KOPT-K1 (cell line): ENCODE data around the gene PIP4P1.
"Not testable (repeated sequence)": the region's sequence is repeated elsewhere in the genome, so short reads cannot be mapped to it uniquely, and the experiment has no call there.

Experiments used
- H3K27ac ChIP-seq: fragments of 200-600 bp; sonication (generic); 2 replicates; pipeline ENCODE4 v1.5.1; 2016; ENCODE audit warnings: antibody characterized with exemption, mild to moderate bottlenecking, low read depth, low read length; ENCODE audit not compliant: poor library complexity, severe bottlenecking
- H3K36me3 ChIP-seq: fragments of 200-600 bp; sonication (generic); 2 replicates; pipeline ENCODE4 v1.5.1; 2017; ENCODE audit warnings: antibody characterized with exemption, mild to moderate bottlenecking, low read length, moderate library complexity; ENCODE audit not compliant: insufficient read depth
- H3K9me3 ChIP-seq: fragments of 200-600 bp; sonication (generic); 2 replicates; pipeline ENCODE4 v1.5.1; 2017; ENCODE audit warnings: antibody characterized with exemption, low read length, mild to moderate bottlenecking; ENCODE audit not compliant: insufficient read depth, poor library complexity, severe bottlenecking

Gene PIP4P1

DNA sequence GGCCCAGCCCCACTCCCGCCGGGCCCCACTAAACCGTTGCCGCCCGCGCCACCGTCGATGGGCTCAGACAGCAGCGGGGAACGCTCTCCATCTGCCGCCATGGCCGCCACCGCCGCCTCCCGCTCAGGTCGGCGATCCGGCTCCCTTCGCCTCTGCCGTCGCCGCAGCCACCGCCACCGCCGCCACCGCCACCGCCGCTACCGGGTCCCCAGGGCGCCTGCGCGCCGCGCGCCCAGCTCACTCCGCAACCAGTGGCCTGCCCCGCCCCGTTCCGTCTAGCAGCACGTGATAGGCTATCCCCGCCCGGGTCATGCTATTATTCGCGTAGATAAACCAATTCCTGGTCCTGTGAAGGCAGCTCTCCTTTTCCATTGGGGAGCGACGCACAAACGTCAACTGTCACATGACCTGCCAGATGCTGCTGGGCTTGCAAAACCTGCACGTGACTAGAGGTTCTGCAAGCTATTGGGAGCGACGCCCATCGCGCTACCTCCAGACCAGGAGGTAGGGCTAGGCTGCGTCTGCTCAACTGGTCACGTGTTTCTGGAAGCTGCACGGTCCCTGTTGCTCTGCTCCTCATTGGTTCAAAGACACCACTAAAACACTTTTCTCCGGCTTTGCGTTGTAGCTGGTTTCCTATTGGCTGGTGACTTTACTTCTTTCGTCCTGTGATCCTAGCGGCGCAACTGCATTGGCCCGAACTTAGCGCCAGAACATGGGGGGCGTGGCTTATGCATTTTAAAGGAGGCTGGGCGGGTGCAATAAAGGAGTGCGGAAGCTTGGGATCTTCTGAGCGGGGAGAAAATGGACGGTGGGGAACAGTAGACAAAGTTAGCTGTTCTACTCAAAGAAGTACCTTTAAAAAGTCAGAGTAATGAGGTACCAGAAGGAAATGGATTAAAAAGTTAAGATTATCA is at the start of gene PIP4P1:
Gene PIP4P1, minus strand, starts transcription at position 210 of the 917 bp plus-strand sequence. Its CDS starts 109 bp downstream, at position 101.
- H3K9me3 ChIP-seq, result no peaks in the 10 kb centered on the region
- H3K36me3 ChIP-seq, result peaks cover 39% of the 10 kb centered on the region
- H3K27ac ChIP-seq, result peak within 1 kb of the TSS; percentile 73

DNA sequence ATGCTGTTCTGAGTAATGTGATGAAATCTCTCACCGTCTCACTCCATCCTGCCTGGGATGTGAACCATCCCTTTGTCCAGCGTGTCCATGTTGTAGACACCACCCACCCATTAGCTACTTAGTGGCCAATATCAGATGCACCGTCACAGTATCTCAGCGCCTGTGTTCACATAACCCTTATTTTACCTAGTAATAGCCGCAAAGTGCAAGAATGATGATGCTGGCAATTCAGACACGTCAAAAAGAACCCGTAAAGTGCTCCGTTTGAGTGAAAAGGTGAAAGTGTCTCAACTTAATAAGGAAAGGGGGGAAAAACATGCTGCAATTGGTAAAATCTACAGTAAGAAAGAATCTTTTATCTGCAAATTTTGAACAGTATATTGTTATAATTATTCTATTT is 47.1 kb upstream of the PIP4P1 start:
- Histone ChIP-seq H3K27ac (no peak overlapping the region), H3K9me3 (no peaks in the 10 kb centered on the region), H3K36me3 (no peaks in the 10 kb centered on the region)

DNA sequence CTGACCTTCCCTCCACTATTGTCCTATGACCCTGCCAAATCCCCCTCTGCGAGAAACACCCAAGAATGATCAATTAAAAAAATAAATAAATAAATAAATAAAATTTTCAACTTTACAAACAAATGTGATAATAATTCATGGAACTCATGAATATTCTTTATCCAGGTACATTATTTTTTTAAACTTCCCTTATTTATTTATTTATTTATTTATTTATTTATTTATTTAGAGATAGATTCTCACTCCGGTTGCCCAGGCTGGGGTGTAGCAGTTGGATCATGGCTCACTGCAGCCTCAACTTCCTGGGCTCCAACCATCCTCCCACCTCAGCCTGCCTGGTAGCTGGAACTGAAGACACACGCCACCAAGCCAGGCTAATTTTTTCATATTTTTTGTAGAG is 46.3 kb upstream of the PIP4P1 start:
- H3K9me3 ChIP-seq, H3K27ac ChIP-seq, H3K36me3 ChIP-seq: not testable (repeated sequence)

DNA sequence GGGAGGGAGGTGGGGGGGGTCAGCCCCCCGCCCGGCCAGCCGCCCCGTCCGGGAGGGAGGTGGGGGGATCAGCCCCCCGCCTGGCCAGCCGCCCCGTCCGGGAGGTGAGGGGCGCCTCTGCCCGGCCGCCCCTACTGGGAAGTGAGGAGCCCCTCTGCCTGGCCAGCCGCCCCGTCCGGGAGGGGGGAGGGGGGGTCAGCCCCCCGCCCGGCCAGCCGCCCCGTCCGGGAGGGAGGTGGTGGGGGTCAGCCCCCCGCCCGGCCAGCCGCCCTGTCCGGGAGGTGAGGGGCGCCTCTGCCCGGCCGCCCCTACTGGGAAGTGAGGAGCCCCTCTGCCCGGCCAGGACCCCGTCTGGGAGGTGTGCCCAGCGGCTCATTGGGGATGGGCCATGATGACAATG is 45.5 kb upstream of the PIP4P1 start:
- H3K36me3 ChIP-seq, H3K9me3 ChIP-seq, H3K27ac ChIP-seq: not testable (repeated sequence)

DNA sequence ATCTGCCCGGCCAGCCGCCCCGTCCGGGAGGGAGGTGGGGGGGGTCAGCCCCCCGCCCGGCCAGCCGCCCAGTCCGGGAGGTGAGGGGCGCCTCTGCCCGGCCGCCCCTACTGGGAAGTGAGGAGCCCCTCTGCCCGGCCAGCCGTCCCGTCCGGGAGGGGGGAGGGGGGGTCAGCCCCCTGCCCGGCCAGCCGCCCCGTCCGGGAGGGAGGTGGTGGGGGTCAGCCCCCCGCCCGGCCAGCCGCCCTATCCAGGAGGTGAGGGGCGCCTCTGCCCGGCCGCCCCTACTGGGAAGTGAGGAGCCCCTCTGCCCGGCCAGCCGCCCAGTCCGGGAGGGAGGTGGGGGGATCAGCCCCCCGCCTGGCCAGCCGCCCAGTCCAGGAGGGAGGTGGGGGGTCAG is 45.0 kb upstream of the PIP4P1 start:
- H3K36me3 ChIP-seq, H3K27ac ChIP-seq, H3K9me3 ChIP-seq: not testable (repeated sequence)

DNA sequence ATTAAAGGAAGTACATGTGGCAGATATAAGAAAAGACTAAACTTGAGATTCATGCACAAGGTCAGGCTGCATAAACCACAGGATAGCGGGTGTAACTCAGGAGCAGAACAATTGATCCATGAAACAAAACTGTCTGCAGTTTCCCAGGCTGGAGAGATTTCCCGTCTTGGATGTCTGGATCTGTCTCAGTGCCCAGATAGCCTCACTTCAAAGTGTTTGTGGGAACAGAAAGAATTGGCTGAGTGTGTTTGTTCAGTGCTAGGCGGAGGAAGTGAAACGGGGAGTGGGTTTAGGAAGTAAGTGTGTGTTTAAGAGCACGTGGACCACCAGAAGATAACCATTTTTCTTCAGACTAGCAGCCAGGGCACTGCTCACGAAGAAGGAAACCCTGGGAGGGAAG is 42.7 kb upstream of the PIP4P1 start:
- Histone ChIP-seq H3K9me3 (no peaks in the 10 kb centered on the region), H3K27ac (no peak overlapping the region)

DNA sequence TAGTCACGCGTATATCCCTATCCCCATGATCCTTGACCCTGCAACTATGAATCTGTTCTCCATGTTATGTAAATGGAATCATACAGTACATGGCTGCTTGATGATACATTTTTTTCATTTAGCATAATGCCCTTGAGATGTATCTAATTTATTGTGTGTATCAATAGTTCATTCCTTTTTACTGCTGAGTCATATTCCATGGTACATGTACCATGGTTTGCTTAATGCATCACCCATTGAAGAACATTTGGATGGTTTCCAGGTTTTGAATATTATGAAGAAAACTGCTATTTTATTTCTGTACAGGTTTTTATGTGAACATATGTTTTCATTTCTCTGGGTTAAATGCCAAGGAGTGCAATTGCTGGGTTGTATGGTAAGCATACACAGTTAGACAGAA is 40.1 kb upstream of the PIP4P1 start:
- H3K27ac ChIP-seq, result no peak overlapping the region
- H3K36me3 ChIP-seq, result no peaks in the 10 kb centered on the region

More for the DNA sequence above, 42.7 kb upstream of the PIP4P1 start:
- no peaks in the 10 kb centered on the region for H3K36me3 ChIP-seq

DNA sequence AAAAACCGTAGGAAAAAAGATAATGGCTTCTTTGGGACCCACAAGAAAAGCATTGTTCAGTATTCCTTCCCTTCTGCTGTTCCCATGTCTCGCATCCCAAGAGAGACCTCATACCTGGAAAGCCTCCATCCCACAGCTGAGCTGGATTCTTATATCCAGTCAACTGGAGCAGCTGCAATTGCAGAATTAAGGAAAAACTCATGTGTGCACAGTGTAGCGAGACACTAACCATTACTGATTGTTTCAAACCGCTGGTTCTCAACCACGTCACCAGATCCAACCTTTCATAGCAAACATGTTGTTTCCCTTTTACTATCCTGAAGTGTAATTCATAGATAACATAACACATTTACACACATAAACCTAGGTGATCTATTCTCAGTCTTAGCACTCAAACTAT is 38.6 kb upstream of the PIP4P1 start:
- H3K27ac ChIP-seq, result no peak overlapping the region
- no peaks in the 10 kb centered on the region for H3K9me3 ChIP-seq
- H3K36me3 ChIP-seq, result no peaks in the 10 kb centered on the region

More for the DNA sequence above, 40.1 kb upstream of the PIP4P1 start:
- H3K9me3 ChIP-seq, result no peaks in the 10 kb centered on the region

DNA sequence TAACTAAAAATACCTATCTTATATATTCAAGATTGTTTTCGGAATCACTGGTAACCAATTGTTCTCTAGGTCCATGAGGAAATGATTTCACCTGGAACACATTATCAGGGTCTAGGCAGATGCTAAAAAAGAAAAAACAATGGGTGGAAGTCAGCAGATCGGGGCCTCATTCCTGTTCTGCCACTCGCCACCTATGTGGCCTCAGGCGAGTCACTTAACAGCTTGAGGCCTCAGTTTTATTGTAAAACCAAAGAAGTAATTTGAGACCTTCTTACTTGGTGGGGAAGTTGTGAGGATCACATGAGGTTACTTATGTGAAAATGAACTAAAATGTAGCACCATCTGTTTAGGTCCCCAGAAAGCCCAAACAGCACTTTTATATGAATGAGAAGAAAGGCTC is 37.9 kb upstream of the PIP4P1 start:
- H3K9me3 ChIP-seq, result no peaks in the 10 kb centered on the region
- no peak overlapping the region for H3K27ac ChIP-seq
- H3K36me3 ChIP-seq, result no peaks in the 10 kb centered on the region

DNA sequence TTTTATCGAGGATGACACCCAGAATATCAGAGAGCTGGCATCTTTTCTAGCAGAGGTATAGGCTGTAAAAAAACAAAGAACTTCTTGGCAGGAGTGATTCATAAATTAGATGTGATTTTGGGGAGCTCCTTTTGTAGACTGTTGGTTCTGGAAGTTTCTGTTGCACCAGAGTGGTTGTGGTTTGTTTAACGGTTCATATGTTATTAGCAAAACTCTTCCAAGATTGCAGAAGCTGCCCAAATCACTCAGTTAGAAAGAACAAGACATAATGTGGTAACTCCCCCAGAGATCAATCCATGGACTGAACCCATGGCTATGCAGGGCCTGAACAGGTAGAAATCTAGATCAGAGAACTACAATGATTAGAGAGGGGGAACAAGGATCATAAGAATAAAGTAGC is 37.4 kb upstream of the PIP4P1 start:
- no peaks in the 10 kb centered on the region for H3K36me3 ChIP-seq
- H3K27ac ChIP-seq, result no peak overlapping the region

DNA sequence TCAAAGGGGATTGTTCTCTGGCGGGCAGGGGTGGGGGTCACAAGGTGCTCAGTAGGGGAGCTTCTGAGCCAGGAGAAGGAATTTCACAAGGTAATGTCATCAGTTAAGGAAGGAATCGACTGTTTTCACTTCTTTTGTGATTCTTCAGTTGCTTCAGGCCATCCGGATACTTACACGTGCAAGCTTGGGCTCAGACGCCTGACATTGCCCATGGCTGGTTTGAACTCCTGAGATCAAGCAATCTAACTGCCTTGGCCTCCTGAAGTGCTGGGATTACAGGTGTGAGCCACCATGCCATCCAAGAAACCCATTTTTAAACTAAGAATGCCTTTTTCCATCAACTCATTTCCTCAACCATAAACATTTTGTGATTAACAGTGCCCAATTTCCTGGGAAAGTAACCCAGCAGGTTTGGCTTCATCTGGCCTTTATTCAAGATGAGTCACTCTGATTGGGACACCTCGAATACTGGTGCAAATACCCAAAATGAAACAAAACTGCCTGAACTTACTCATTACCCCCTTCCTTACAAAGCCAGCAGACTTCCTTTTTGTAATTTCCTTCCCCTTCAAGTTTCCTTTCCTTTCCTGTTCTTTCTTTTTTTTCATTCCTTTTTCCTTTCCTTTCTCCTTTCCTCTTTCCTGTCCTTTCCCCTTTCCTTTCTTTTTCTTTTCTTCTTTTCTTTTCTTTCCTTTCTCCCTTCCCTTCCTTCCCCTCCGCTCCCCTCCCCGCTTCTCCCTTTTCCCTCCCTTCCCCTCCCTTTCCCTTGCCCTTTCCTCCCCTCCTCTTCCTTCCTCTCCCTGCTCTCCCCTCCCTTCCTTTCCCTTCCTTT is 33.9 kb upstream of the PIP4P1 start:
- Histone ChIP-seq H3K36me3 (no peaks in the 10 kb centered on the region), H3K27ac (no peak overlapping the region), H3K9me3 (no peaks in the 10 kb centered on the region)

More for the DNA sequence above, 37.4 kb upstream of the PIP4P1 start:
- no peaks in the 10 kb centered on the region for H3K9me3 ChIP-seq

DNA sequence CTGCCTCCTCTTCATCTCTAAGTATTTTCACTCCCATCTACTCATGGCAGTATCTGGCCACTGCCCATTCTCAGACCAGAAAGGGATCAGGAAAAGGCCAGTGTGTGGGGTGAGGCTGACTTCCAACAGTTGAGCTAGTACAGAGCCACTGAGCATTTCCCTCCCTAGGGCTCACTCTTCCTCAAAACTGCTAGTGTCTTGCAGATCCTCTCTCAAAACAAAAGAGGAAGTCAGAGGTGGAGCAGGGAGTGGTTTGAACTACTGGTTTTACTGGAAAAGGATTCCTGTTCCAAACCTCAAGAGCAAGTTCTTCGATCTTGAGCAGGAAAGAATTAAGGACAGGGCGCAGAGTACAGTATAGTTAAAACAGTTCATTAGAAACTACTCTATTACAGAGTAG is 32.4 kb upstream of the PIP4P1 start:
- no peaks in the 10 kb centered on the region for H3K9me3 ChIP-seq
- H3K36me3 ChIP-seq, result no peaks in the 10 kb centered on the region
- no peak overlapping the region for H3K27ac ChIP-seq

DNA sequence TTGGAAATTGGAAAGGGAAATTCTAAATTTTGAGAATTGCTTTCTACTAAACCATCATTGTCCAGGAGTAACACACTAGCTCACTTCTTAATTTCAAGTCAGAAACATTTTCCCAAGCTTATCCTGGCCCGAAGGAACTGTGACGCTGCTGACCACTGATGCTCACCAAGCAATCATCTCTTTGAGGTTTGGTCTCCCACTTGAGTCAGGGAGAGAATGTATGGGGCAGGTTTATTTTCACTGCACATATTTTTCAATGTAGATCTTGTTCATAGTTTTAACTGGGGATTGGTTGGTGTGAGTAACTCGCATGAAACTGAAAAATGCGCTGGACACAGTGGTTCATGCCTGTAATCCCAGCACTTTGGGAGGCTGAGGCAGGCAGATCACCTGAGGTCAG is 31.3 kb upstream of the PIP4P1 start:
- H3K27ac ChIP-seq, result no peak overlapping the region
- no peaks in the 10 kb centered on the region for H3K9me3 ChIP-seq

DNA sequence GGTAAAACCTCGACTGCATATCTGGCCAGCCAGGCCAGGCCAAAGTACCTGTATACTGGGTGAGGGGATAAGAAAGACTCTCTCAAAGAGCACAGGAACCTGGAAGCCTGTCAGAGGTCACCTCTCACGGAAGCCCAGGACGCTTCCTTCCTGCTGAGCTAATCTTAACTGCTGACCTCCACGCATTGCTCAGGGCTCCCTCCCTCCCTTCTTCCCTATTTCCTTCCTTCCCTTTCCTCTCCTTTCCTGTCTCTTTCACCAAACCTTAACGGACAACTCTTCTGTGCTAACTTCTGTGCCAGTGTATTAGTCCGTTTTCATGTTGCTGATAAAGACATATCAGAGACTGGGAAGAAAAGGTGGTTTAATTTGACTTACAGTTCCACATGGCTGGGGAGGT is 29.3 kb upstream of the PIP4P1 start:
- Histone ChIP-seq H3K36me3 (no peaks in the 10 kb centered on the region), H3K27ac (no peak overlapping the region), H3K9me3 (no peaks in the 10 kb centered on the region)

More for the DNA sequence above, 31.3 kb upstream of the PIP4P1 start:
- H3K36me3 ChIP-seq, result no peaks in the 10 kb centered on the region
